HL-60 (cell line): Measurements from ENCODE around the gene SIX5.

Experiments
- DNase-seq, 2 experiments: peaks; one replicate each; pipeline ENCODE4 v3.0.0-alpha.2; 2010 to 2020; ENCODE audit warnings: low read depth in 1 of 2, low spot score in 1 of 2
- H3K27ac ChIP-seq: fragments of 250-450 bp; sonication (Bioruptor Pico); replicated peaks from 2 replicates; pipeline ENCODE4 v1.5.1; 2020; ENCODE audit warnings: mild to moderate bottlenecking, moderate library complexity
- H3K27me3 ChIP-seq: fragments of 250-450 bp; sonication (Bioruptor Pico); 2 replicates; pipeline ENCODE4 v1.5.1; 2021; ENCODE audit warnings: mild to moderate bottlenecking, moderate library complexity; ENCODE audit not compliant: insufficient read depth, poor library complexity, severe bottlenecking
- H3K4me3 ChIP-seq: replicated peaks from 2 replicates; pipeline ENCODE4 v1.5.1; 2011; ENCODE audit warnings: mild to moderate bottlenecking, control low read depth, low read length; ENCODE audit not compliant: insufficient read depth
- CTCF ChIP-seq: IDR thresholded peaks from one replicate; pipeline ENCODE4 v1.5.1; 2011; ENCODE audit warnings: low read length, control low read depth, inconsistent platforms; ENCODE audit not compliant: insufficient read depth
- GABPA ChIP-seq: IDR thresholded peaks from 2 replicates; pipeline ENCODE4 v1.6.1; 2012; ENCODE audit warnings: low read depth
- POLR2AphosphoS5 ChIP-seq: IDR thresholded peaks from 2 replicates; pipeline ENCODE4 v1.6.1; 2012; ENCODE audit warnings: low read depth
- REST ChIP-seq: IDR thresholded peaks from 2 replicates; pipeline ENCODE4 v1.6.1; 2012; ENCODE audit warnings: low read depth; ENCODE audit not compliant: insufficient replicate concordance
- SPI1 ChIP-seq: IDR thresholded peaks from 2 replicates; pipeline ENCODE4 v1.6.1; 2012; ENCODE audit warnings: low read depth, mild to moderate bottlenecking, borderline replicate concordance

Gene SIX5

GRCh38 chr19:45791744-45792469 lies 22.9 kb upstream of the SIX5 start:
- no peak for DNase-seq
- Histone ChIP-seq H3K27me3 (peaks cover 71% of the 10 kb centered on the region), H3K4me3 (no peak overlapping the region), H3K27ac (no peak overlapping the region)
- TF ChIP-seq GABPA (no peak), REST (peak; percentile 79), SPI1 (no peak), POLR2AphosphoS5 (no peak)

GRCh38 chr19:45790942-45791341 lies 21.9 kb upstream of the SIX5 start:
- peak; percentile 99 for TF ChIP-seq SPI1
- TF ChIP-seq GABPA: peak; percentile 60; the same call in 1 of the 2 replicates
- no peak for TF ChIP-seq CTCF
- peak; percentile 100 for TF ChIP-seq POLR2AphosphoS5
- DNase-seq: peak; percentile 62 to 90
- Histone ChIP-seq H3K4me3 (no peak overlapping the region), H3K27ac (no peak overlapping the region), H3K27me3 (peaks cover 71% of the 10 kb centered on the region)

- Histone ChIP-seq H3K4me3 (no peak overlapping the region), H3K27me3 (peaks cover 74% of the 10 kb centered on the region), H3K27ac (no peak overlapping the region)
- TF ChIP-seq SPI1 (no peak), REST (no peak), CTCF (no peak), POLR2AphosphoS5 (no peak), GABPA (no peak)
- no peak for DNase-seq
Observed at GRCh38 chr19:45789035-45789786, 20.2 kb upstream of the SIX5 start.

GRCh38 chr19:45786533-45786894 lies 17.5 kb upstream of the SIX5 start:
- DNase-seq: no peak
- H3K27ac ChIP-seq: no peak overlapping the region
- H3K27me3 ChIP-seq: peaks cover 79% of the 10 kb centered on the region

More at GRCh38 chr19:45786533-45786894, 17.5 kb upstream of the SIX5 start:
- no peak for TF ChIP-seq GABPA
- no peak for TF ChIP-seq CTCF
- TF ChIP-seq POLR2AphosphoS5: no peak
- TF ChIP-seq REST: no peak
- TF ChIP-seq SPI1: no peak
- H3K4me3 ChIP-seq: no peak overlapping the region
